Pancreas (tissue), 10 donors: Measurements from ENCODE around the gene RPS6KA5. TPM values are rescaled to one million over a fixed set of nuclear protein-coding genes. Genes with fewer than 3 reads are reported as not detected.
"Not testable (repeated sequence)": the region's sequence is repeated elsewhere in the genome, so short reads cannot be mapped to it uniquely, and the experiment has no call there.

ENCODE experiments used
- ATAC-seq, 4 donors: fragments of 200-7000 bp; cut with Tn5 transposase; one replicate each; pipeline versions ENCODE4 v1.8.0 to v1.9.1; 2020; ENCODE audit warnings: mild to moderate bottlenecking in 4 of 4, moderate library complexity in 4 of 4
- DNase-seq, 6 donors: peaks; one replicate each; pipeline ENCODE4 v3.0.0-alpha.2; 2020
- FAIRE-seq: peaks from 2 replicates; lab custom pipeline; 2012; peaks lifted over from hg19 to GRCh38; lab: Jason Lieb, UNC
- H3K27ac ChIP-seq, 4 donors: fragments of 200-600 bp; sonication (generic); 1 replicate in 3 of 4; 2 replicates in 1 of 4; pipeline versions ENCODE4 v1.5.0 to v1.8.0; 2020
- H3K27me3 ChIP-seq, 4 donors: fragments of 200-600 bp; one replicate each; pipeline ENCODE4 v1.8.0; 2021
- H3K36me3 ChIP-seq, 3 donors: fragments of 200-600 bp; sonication (generic) in 1 of 3; one replicate each; pipeline versions ENCODE4 v1.5.0 to v1.8.0; 2020 to 2021
- H3K4me1 ChIP-seq, 3 donors: fragments of 200-600 bp; one replicate each; pipeline ENCODE4 v1.8.0; 2021
- H3K4me3 ChIP-seq, 4 donors: fragments of 200-600 bp; sonication (generic) in 2 of 4; one replicate each; pipeline versions ENCODE4 v1.5.0 to v1.8.0; 2020 to 2021
- H3K9me3 ChIP-seq, 4 donors: fragments of 200-600 bp; one replicate each; pipeline ENCODE4 v1.8.0; 2021
- CTCF ChIP-seq, 4 donors: fragments of 200-600 bp; sonication (generic) in 3 of 4; IDR thresholded peaks; one replicate each; pipeline versions ENCODE4 v1.5.0 to v1.8.0; 2021; ENCODE audit warnings: antibody characterized with exemption in 4 of 4
- WGBS, 2 donors: extraction: QIAGEN DNeasy Blood & Tissue Kit; methylation state at CpG; one replicate each; pipeline ENCODE4 v1.1.7; 2013; 5-methylcytosine and 5-hydroxymethylcytosine counted together
- intact Hi-C, 3 donors: fragments of 100-400 bp; cut with DNase I; formaldehyde crosslinking; loops; one replicate each; pipeline versions ENCODE4 v1.11.1 to v1.14.2; 2022
- polyA plus RNA-seq, 2 donors: library from polyadenylated mRNA; stranded (reverse); fragments of 200-250 nt; gene quantifications; one replicate each; pipeline ENCODE4 v1.2.3, GENCODE V29; 2013
- total RNA-seq, 6 donors: library from RNA; stranded (reverse); fragmentation: NEBNext Ultra II Directional in 4 of 6; extraction: Animal tissue kit (Norgen Biotek cat#: 25700) in 4 of 6; gene quantifications; one replicate each; pipeline versions ENCODE4 v1.2.1 to v1.2.4, GENCODE V29; 2021 to 2023
- donor health status: healthy with polysubstance abuse.
- donor health status: DM: no; HTN: no; CAD: no; lungs with moderate emphysema.
- donor health status: DM: no; HTN: no; CAD: no.
- donor health status: control.
- donor health status: control.
- donor health status: Bipolar disorder and iron deficiency.
- donor health status: DM: yes; HTN: yes; CAD: no.
- donor health status: DM: no; HTN: no; CAD: no.
- donor health status: DM: no; HTN: no; CAD: no.
- donor health status: DM: yes; HTN: yes; CAD: no.

RPS6KA5 gene
- total and polyA plus RNA-seq, 8 donors, result 0.95 to 3.5 (median 2.8) TPM

DNA sequence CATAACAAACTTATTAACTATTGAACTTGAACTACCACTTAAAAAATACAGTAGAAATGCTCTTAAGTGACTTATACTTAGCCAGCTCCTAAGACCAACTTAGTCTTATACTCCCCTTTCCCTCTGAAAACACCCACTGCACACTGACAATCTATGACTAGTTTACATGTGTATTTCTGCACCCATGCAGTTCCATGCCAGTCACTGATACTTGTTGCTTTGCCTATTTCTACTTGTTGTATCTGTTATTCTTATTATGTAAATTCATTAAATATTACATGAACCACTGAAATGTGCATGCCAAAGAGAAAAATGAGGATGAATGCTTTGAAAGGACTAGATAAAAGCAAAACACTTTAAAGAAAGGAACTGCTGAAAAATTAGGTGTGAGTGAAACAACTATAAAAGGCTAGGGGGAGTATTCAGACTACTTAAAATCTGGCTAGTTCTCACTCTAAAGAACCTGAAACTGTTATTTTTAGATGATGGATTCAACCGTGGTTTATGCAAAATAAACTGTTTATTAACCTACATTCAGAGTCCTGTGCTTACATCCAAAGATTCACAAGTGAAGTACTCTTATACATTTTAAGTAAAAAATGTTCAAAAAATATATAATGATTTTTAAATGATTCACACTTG is 74.7 kb downstream of the RPS6KA5 start:
- Histone ChIP-seq H3K27me3 (no peaks in the 10 kb centered on the region), H3K9me3 (no peaks in the 10 kb centered on the region), H3K4me3 (no peak overlapping the region), H3K27ac (no peak overlapping the region), H3K36me3 (no peaks in the 10 kb centered on the region), H3K4me1 (no peaks in the 10 kb centered on the region)
- FAIRE-seq (no peak), ATAC-seq (no peak), DNase-seq (no peak)
- no peak for TF ChIP-seq CTCF (IDR thresholded peaks at IDR 0.05)
- intact Hi-C loops, result no loop called here
- 11 to 20% methylated on average over 1 of the region's 1 CpG for WGBS, 2 donors

GRCh38 chr14:90983560-90983959 is 76.9 kb downstream of the RPS6KA5 start:
- H3K9me3 ChIP-seq, result no peaks in the 10 kb centered on the region
- H3K27me3 ChIP-seq, result no peaks in the 10 kb centered on the region
- H3K27ac ChIP-seq, result no peak overlapping the region
- no peaks in the 10 kb centered on the region for H3K36me3 ChIP-seq
- no peak for TF ChIP-seq CTCF (IDR thresholded peaks at IDR 0.05)
- no peak for FAIRE-seq
- DNase-seq, result no peak
- ATAC-seq, result no peak
- WGBS, 2 donors, result 92 to 93% methylated on average over 4 of the region's 4 CpGs
- H3K4me3 ChIP-seq, result no peak overlapping the region
- intact Hi-C loops, result no loop called here
- H3K4me1 ChIP-seq, result no peaks in the 10 kb centered on the region

DNA sequence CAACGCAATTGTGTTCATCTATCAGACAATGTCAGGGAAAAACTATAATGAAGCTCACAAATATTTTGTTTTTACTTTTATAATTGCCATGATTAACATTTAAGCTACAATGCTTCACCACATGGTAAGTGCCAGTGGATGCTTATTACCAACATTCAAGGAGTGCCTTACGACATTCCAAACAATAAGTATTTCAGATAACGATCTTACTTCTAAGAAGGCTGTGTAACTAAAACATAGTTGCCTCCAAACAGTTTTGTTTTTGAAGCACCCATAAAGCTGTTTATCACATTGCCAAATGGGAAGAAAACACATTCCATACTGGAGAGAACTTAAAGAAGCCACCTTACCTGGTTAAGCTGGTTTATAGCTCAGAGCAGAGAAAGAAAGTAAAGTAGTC is 78.8 kb downstream of the RPS6KA5 start:
- WGBS, 2 donors, result 90 to 92% methylated on average over 3 of the region's 3 CpGs
- intact Hi-C loops, result no loop called here
- Histone ChIP-seq H3K9me3 (no peaks in the 10 kb centered on the region), H3K4me3 (no peak overlapping the region), H3K36me3 (no peaks in the 10 kb centered on the region), H3K27ac (no peak overlapping the region), H3K27me3 (no peaks in the 10 kb centered on the region), H3K4me1 (no peaks in the 10 kb centered on the region)
- DNase-seq (no peak), ATAC-seq (no peak), FAIRE-seq (no peak)
- TF ChIP-seq CTCF (IDR thresholded peaks at IDR 0.05), result no peak

DNA sequence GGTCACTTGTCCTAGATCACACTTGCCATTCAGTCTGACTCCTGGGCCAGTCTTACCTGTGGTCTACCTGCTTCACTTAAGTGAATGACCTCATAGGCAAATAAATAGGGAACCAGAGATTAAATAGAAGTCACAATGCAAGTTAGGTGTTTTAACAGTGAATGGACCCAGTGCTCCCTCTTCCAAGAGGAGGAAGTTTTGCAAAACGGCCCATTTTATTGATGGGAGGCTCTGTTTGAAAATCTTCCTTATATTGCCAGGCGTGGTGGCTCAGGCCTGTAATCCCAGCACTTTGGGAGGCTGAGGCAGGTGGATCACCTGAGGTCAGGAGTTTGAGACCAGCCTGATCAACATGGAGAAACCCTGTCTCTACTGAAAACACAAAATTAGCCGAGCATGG is 79.8 kb downstream of the RPS6KA5 start:
- FAIRE-seq, H3K9me3 ChIP-seq, H3K4me1 ChIP-seq, H3K36me3 ChIP-seq, H3K4me3 ChIP-seq, DNase-seq, ATAC-seq, H3K27me3 ChIP-seq, intact Hi-C loops, H3K27ac ChIP-seq: not testable (repeated sequence)
- WGBS, 2 donors, result 86 to 93% methylated on average over 3 of the region's 3 CpGs

- DNase-seq (no peak), ATAC-seq (no peak), FAIRE-seq (no peak)
- TF ChIP-seq CTCF (IDR thresholded peaks at IDR 0.05), result no peak
- 80 to 81% methylated on average over 5 of the region's 5 CpGs for WGBS, 2 donors
- Histone ChIP-seq H3K4me1 (no peaks in the 10 kb centered on the region), H3K4me3 (no peak overlapping the region), H3K36me3 (no peaks in the 10 kb centered on the region), H3K27ac (no peak overlapping the region), H3K27me3 (no peaks in the 10 kb centered on the region), H3K9me3 (no peaks in the 10 kb centered on the region)
- intact Hi-C loops, result no loop called here
Observed at GRCh38 chr14:90979515-90979914, 80.9 kb downstream of the RPS6KA5 start.
